ENCODE measurements around the gene ZNF516. TPM values are rescaled to one million over a fixed set of nuclear protein-coding genes. Genes with fewer than 3 reads are reported as not detected.

The ZNF516 gene
- total RNA-seq, 1 donor, result 16.3 TPM

DNA sequence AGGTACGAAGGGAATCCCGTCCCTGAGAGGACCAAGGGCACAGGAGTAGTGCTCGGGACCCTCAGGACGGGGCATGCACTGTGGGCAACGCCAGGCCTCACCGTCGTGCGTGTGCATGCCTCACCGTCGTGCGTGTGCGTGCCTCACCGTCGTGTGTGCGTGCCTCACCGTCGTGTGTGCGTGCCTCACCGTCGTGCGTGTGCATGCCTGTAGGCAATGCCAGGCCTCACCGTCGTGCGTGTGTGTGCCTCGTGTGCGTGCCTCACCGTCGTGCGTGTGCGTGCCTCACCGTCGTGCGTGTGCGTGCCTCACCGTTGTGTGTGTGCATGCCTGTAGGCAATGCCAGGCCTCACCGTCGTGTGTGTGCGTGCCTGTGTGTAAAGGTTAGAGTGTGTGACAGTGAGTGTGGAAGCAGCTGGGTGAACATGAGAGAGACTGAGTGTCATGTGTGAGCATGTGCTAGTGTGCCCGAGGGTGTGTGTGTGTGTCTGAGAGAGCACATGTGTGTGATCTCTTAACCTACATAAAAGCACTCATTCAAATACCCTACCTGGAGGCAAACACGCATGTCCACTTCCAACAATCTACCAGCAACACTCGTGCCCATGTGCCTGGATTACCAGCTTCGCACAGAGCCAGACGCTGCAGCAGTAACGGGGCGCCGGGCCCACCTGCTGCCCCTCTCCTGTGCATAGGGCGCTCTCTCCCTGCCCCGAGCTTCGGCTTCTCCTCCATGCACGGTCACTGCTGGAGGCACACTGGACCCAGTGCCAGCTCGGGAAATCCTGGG, 36.3 kb downstream of the ZNF516 start:
- H3K4me1 ChIP-seq (ENCODE audit: insufficient read depth, low read length), result peaks cover 39% of the 10 kb centered on the region
- peak overlapping the region; percentile 95 for H3K27ac ChIP-seq (ENCODE audit: low read depth, low read length)
- TF ChIP-seq, protein P1, sequence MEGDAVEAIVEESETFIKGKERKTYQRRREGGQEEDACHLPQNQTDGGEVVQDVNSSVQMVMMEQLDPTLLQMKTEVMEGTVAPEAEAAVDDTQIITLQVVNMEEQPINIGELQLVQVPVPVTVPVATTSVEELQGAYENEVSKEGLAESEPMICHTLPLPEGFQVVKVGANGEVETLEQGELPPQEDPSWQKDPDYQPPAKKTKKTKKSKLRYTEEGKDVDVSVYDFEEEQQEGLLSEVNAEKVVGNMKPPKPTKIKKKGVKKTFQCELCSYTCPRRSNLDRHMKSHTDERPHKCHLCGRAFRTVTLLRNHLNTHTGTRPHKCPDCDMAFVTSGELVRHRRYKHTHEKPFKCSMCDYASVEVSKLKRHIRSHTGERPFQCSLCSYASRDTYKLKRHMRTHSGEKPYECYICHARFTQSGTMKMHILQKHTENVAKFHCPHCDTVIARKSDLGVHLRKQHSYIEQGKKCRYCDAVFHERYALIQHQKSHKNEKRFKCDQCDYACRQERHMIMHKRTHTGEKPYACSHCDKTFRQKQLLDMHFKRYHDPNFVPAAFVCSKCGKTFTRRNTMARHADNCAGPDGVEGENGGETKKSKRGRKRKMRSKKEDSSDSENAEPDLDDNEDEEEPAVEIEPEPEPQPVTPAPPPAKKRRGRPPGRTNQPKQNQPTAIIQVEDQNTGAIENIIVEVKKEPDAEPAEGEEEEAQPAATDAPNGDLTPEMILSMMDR (IDR thresholded peaks at IDR 0.05; ENCODE audit: extremely low read depth, low read depth, low read length), result no peak
- peaks cover 8% of the 10 kb centered on the region for H3K36me3 ChIP-seq (ENCODE audit: insufficient read depth, low read length)
- DNase-seq (ENCODE audit: insufficient read length, low spot score, missing footprints), result no peak
- peak overlapping the region; percentile 82 for H3K4me2 ChIP-seq (ENCODE audit: insufficient read depth, low read length)
- H3K4me3 ChIP-seq (ENCODE audit: insufficient read depth, low read length), result peak overlapping the region; percentile 65
- H3K27me3 ChIP-seq (ENCODE audit: insufficient read depth, low read length), result no peaks in the 10 kb centered on the region
- peaks cover 75% of the 10 kb centered on the region for H3K79me2 ChIP-seq (ENCODE audit: insufficient read depth, low read length)
- no peaks in the 10 kb centered on the region for H3K9me3 ChIP-seq (ENCODE audit: low read depth, low read length)
- peak overlapping the region; percentile 83 for H2AFZ ChIP-seq (ENCODE audit: low read length)
- H4K20me1 ChIP-seq (ENCODE audit: insufficient read depth, low read length), result no peaks in the 10 kb centered on the region

GRCh38 chr18:76457957-76458356, 37.1 kb downstream of the ZNF516 start:
- no peaks in the 10 kb centered on the region for H3K9me3 ChIP-seq (ENCODE audit: low read depth, low read length)
- no peak overlapping the region for H3K4me3 ChIP-seq (ENCODE audit: insufficient read depth, low read length)
- H3K36me3 ChIP-seq (ENCODE audit: insufficient read depth, low read length), result peaks cover 8% of the 10 kb centered on the region
- H3K27me3 ChIP-seq (ENCODE audit: insufficient read depth, low read length), result no peaks in the 10 kb centered on the region
- TF ChIP-seq, protein P1 (IDR thresholded peaks at IDR 0.05; ENCODE audit: extremely low read depth, low read depth, low read length), result no peak
- DNase-seq (ENCODE audit: insufficient read length, low spot score, missing footprints), result no peak
- H3K79me2 ChIP-seq (ENCODE audit: insufficient read depth, low read length), result peaks cover 81% of the 10 kb centered on the region
- H3K27ac ChIP-seq (ENCODE audit: low read depth, low read length), result no peak overlapping the region
- no peaks in the 10 kb centered on the region for H4K20me1 ChIP-seq (ENCODE audit: insufficient read depth, low read length)
- no peak overlapping the region for H3K4me2 ChIP-seq (ENCODE audit: insufficient read depth, low read length)
- no peak overlapping the region for H2AFZ ChIP-seq (ENCODE audit: low read length)
- peaks cover 42% of the 10 kb centered on the region for H3K4me1 ChIP-seq (ENCODE audit: insufficient read depth, low read length)

- peaks cover 86% of the 10 kb centered on the region for H3K79me2 ChIP-seq (ENCODE audit: insufficient read depth, low read length)
- TF ChIP-seq, protein P1 (IDR thresholded peaks at IDR 0.05; ENCODE audit: extremely low read depth, low read depth, low read length), result no peak
- no peaks in the 10 kb centered on the region for H3K27me3 ChIP-seq (ENCODE audit: insufficient read depth, low read length)
- no peak overlapping the region for H3K4me2 ChIP-seq (ENCODE audit: insufficient read depth, low read length)
- no peaks in the 10 kb centered on the region for H4K20me1 ChIP-seq (ENCODE audit: insufficient read depth, low read length)
- H3K4me1 ChIP-seq (ENCODE audit: insufficient read depth, low read length), result peaks cover 46% of the 10 kb centered on the region
- no peaks in the 10 kb centered on the region for H3K9me3 ChIP-seq (ENCODE audit: low read depth, low read length)
- no peak overlapping the region for H3K4me3 ChIP-seq (ENCODE audit: insufficient read depth, low read length)
- H3K36me3 ChIP-seq (ENCODE audit: insufficient read depth, low read length), result peaks cover 8% of the 10 kb centered on the region
- no peak overlapping the region for H3K27ac ChIP-seq (ENCODE audit: low read depth, low read length)
- DNase-seq (ENCODE audit: insufficient read length, low spot score, missing footprints), result no peak
- no peak overlapping the region for H2AFZ ChIP-seq (ENCODE audit: low read length)
These were observed 37.6 kb downstream of the ZNF516 start for GRCh38 chr18:76457475-76457874.

DNA sequence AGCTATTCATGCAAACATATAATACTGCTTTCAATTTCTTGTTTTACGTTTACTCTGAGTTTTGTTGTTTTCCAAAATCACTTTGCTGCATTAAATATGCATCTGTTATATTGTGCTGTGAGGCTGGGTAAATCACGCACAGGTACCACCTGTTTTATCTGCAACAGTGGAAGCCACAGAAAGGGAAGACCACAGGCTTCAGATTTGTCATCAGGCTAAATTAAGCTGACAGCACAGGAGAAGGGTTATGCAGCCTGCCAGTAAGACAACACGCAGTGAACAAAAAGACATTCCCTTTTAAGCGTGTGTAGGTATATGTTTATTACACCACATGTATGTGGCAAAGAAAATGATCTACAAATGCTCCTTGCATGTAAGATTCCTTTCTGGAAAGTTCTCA, 38.2 kb downstream of the ZNF516 start:
- H3K79me2 ChIP-seq (ENCODE audit: insufficient read depth, low read length), result peaks cover 87% of the 10 kb centered on the region
- DNase-seq (ENCODE audit: insufficient read length, low spot score, missing footprints), result no peak
- H3K4me3 ChIP-seq (ENCODE audit: insufficient read depth, low read length), result no peak overlapping the region
- no peak overlapping the region for H3K27ac ChIP-seq (ENCODE audit: low read depth, low read length)
- H3K9me3 ChIP-seq (ENCODE audit: low read depth, low read length), result no peaks in the 10 kb centered on the region
- no peaks in the 10 kb centered on the region for H3K27me3 ChIP-seq (ENCODE audit: insufficient read depth, low read length)
- peaks cover 53% of the 10 kb centered on the region for H3K4me1 ChIP-seq (ENCODE audit: insufficient read depth, low read length)
- H4K20me1 ChIP-seq (ENCODE audit: insufficient read depth, low read length), result no peaks in the 10 kb centered on the region
- no peak overlapping the region for H3K4me2 ChIP-seq (ENCODE audit: insufficient read depth, low read length)
- no peak overlapping the region for H2AFZ ChIP-seq (ENCODE audit: low read length)
- TF ChIP-seq, protein P1 (IDR thresholded peaks at IDR 0.05; ENCODE audit: extremely low read depth, low read depth, low read length), result no peak
- H3K36me3 ChIP-seq (ENCODE audit: insufficient read depth, low read length), result peaks cover 8% of the 10 kb centered on the region
